K562 (cell line): ENCODE data around the gene RNF145. TPM values are rescaled to one million over a fixed set of nuclear protein-coding genes. Genes with fewer than 3 reads are reported as not detected.

Experiments used
- ASH1L ChIP-seq: fragments of 450-650 bp; IDR thresholded peaks from 2 replicates; pipeline ENCODE4 v1.6.1; 2018; ENCODE audit warnings: borderline replicate concordance, mild to moderate bottlenecking, low read depth; ENCODE audit not compliant: partially characterized antibody
- CBX1 ChIP-seq: sonication (generic); IDR thresholded peaks from 2 replicates; pipeline ENCODE4 v1.6.1; 2016; ENCODE audit warnings: antibody characterized with exemption, low read depth, mild to moderate bottlenecking
- CHD1 ChIP-seq: fragments of 200-600 bp; sonication (generic); IDR thresholded peaks from one replicate; pipeline ENCODE4 v1.6.1; 2012; ENCODE audit warnings: mild to moderate bottlenecking, moderate library complexity, low read length, inconsistent platforms
- CREB5 ChIP-seq: fragments of 250-450 bp; sonication (Bioruptor Pico); IDR thresholded peaks from 2 replicates; pipeline ENCODE4 v1.5.0; 2020; ENCODE audit warnings: mild to moderate bottlenecking
- FOXA1 ChIP-seq: fragments of 450-650 bp; IDR thresholded peaks from 2 replicates; pipeline ENCODE4 v1.6.1; 2016; ENCODE audit warnings: mild to moderate bottlenecking, borderline replicate concordance
- FOXM1 ChIP-seq, 2 experiments: fragments of 450-650 bp in 1 of 2; sonication (generic) in 1 of 2; formaldehyde crosslinking in 1 of 2; IDR thresholded peaks; 2 replicates each; pipeline versions ENCODE4 v1.6.1 to v1.9.0; 2017 to 2022; ENCODE audit warnings: low read depth in 2 of 2, mild to moderate bottlenecking in 2 of 2, missing genetic modification reagents in 1 of 2, moderate library complexity in 1 of 2
- KAT2B ChIP-seq: IDR thresholded peaks from one replicate; pipeline ENCODE4 v1.6.1; 2012; ENCODE audit warnings: low read depth, mild to moderate bottlenecking, control low read depth, inconsistent platforms, low read length, moderate library complexity
- LEF1 ChIP-seq: fragments of 450-650 bp; IDR thresholded peaks from 2 replicates; pipeline ENCODE4 v1.6.1; 2016; ENCODE audit warnings: mild to moderate bottlenecking
- MAFG ChIP-seq: fragments of 450-650 bp; conservative IDR thresholded peaks from 2 replicates; pipeline ENCODE4 v1.6.1; 2016; ENCODE audit warnings: missing genetic modification characterization, missing compliant biosample characterization
- MTF1 ChIP-seq: fragments of 250-450 bp; sonication (Bioruptor Pico); IDR thresholded peaks from 2 replicates; pipeline ENCODE4 v1.9.0; 2021; ENCODE audit warnings: moderate library complexity, mild to moderate bottlenecking, inconsistent platforms, borderline replicate concordance
- MYNN ChIP-seq, 2 experiments: sonication (generic); formaldehyde crosslinking in 1 of 2; IDR thresholded peaks; 2 replicates each; pipeline versions ENCODE4 v1.5.0 to v1.6.1; 2016 to 2020; ENCODE audit warnings: antibody characterized with exemption in 1 of 2, missing genetic modification reagents in 1 of 2
- NR3C1 ChIP-seq: sonication (generic); formaldehyde crosslinking; IDR thresholded peaks from 2 replicates; pipeline ENCODE4 v1.8.1; 2022; ENCODE audit warnings: missing genetic modification reagents
- POLR2A ChIP-seq: fragments of 450-650 bp; conservative IDR thresholded peaks from 2 replicates; pipeline ENCODE4 v1.6.1; 2016
- RBM22 ChIP-seq: fragments of 200-400 bp; formaldehyde crosslinking; IDR thresholded peaks from 2 replicates; pipeline ENCODE4 v1.6.1; 2018; ENCODE audit warnings: low read length, low read depth; ENCODE audit not compliant: poor library complexity, severe bottlenecking
- SMARCC2 ChIP-seq: fragments of 450-650 bp; IDR thresholded peaks from 2 replicates; pipeline ENCODE4 v1.6.1; 2017; ENCODE audit warnings: antibody characterized with exemption, moderate library complexity, mild to moderate bottlenecking, low read depth
- ZBTB1 ChIP-seq: sonication (generic); formaldehyde crosslinking; IDR thresholded peaks from 2 replicates; pipeline ENCODE4 v1.8.1; 2023; ENCODE audit warnings: missing genetic modification reagents, low read depth, mild to moderate bottlenecking, borderline replicate concordance
- ZBTB49 ChIP-seq: sonication (generic); formaldehyde crosslinking; IDR thresholded peaks from 2 replicates; pipeline ENCODE4 v1.8.0; 2022; ENCODE audit warnings: missing genetic modification reagents, mild to moderate bottlenecking, borderline replicate concordance
- ZFP1 ChIP-seq: fragments of 450-650 bp; formaldehyde crosslinking; IDR thresholded peaks from 2 replicates; pipeline ENCODE4 v1.4.0; 2020; ENCODE audit warnings: mild to moderate bottlenecking, mixed read lengths
- ZFPM2 ChIP-seq: fragments of 250-450 bp; sonication (Bioruptor Pico); IDR thresholded peaks from 2 replicates; pipeline ENCODE4 v1.5.1; 2022; ENCODE audit warnings: mild to moderate bottlenecking
- ZKSCAN3 ChIP-seq: fragments of 250-450 bp; sonication (Bioruptor Pico); IDR thresholded peaks from 2 replicates; pipeline ENCODE4 v1.4.0; 2020
- polyA plus RNA-seq, 8 experiments: library from polyadenylated mRNA; depleted of rRNA in 4 of 8; stranded (reverse) in 5 of 8; unstranded in 3 of 8; fragments of >200 nt; fragmentation: Nextera tagmentation in 2 of 8; fragmentation: Illumina TruSeq in 1 of 8; extraction: Ambion mirVana in 2 of 8; extraction: Trizol in 1 of 8; gene quantifications; 2 replicates each; pipeline versions ENCODE4 v1.2.1 to v1.2.3, GENCODE V29; 2011 to 2014; ENCODE audit warnings: inconsistent platforms in 1 of 8, missing spikeins in 1 of 8
- total RNA-seq, 7 experiments: library from RNA; depleted of rRNA in 6 of 7; stranded (reverse); fragments of >200 nt in 6 of 7; fragmentation: Illumina TruSeq in 2 of 7; extraction: Trizol in 2 of 7; gene quantifications; 2 replicates each; pipeline versions ENCODE4 v1.2.1 to v1.2.3, GENCODE V29; 2011 to 2021; ENCODE audit warnings: low replicate concordance in 1 of 7
- TF ChIP-seq, protein P1 (sequence below): fragments of 450-650 bp; IDR thresholded peaks from 2 replicates; pipeline ENCODE4 v1.7.0; 2016; ENCODE audit warnings: borderline replicate concordance
- TF ChIP-seq, protein P2 (sequence below): fragments of 450-650 bp; formaldehyde crosslinking; IDR thresholded peaks from 2 replicates; pipeline ENCODE4 v1.4.0; 2020; ENCODE audit warnings: mild to moderate bottlenecking, moderate library complexity

RNF145 gene
- total and polyA plus RNA-seq, 9 of the 15 experiments (the other 6 are each of a cell fraction or from before 2014, with no cell fraction given): 13.6 to 40.7 (median 25.4) TPM

DNA sequence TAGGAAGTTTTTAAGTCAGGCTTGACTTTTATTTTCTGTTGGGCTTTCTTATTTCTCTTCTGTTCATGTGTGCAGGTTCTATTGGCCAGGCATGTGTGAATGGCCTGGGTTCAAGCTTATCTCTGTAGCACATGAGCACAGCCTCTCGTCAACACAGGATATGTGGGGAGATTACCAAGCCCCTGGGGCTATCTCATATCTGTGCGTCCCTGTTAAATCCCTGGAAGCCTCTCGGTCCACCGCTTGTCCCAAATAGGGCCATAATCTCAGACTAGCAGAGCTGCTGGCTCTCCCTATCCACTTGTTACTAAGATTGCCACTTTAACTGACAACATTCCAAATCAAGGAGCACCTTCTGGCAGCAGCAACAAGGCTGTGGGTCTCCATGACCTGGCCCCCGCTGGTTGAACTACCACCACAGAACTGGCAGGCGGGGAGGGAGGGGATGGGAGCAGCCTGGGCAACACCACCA, 81.2 kb downstream of the RNF145 start (continued):
- TF ChIP-seq ZBTB49 (CRISPR knock-in tag): no peak
- TF ChIP-seq ZFPM2 (CRISPR knock-in tag): no peak
- peak; percentile 75 for TF ChIP-seq SMARCC2
- no peak for TF ChIP-seq ZKSCAN3 (CRISPR knock-in tag)
- TF ChIP-seq CBX1: no peak
- peak; percentile 53 for TF ChIP-seq LEF1
- TF ChIP-seq KAT2B: no peak
- TF ChIP-seq CREB5 (CRISPR knock-in tag): no peak
- TF ChIP-seq CHD1: no peak
- TF ChIP-seq POLR2A: no peak
- TF ChIP-seq FOXA1: no peak
- no peak for TF ChIP-seq MTF1 (CRISPR knock-in tag)
- no peak for TF ChIP-seq RBM22
- no peak for TF ChIP-seq ZBTB1
- no peak for TF ChIP-seq NR3C1 (CRISPR knock-in tag)
- TF ChIP-seq FOXM1 (IDR thresholded peaks at IDR 0.05; ENCODE audit: low read depth): peak; percentile 93
- TF ChIP-seq FOXM1 (CRISPR knock-in tag; IDR thresholded peaks at IDR 0.05; ENCODE audit: low read depth): no peak
- no peak for TF ChIP-seq ASH1L
- TF ChIP-seq, protein P1, sequence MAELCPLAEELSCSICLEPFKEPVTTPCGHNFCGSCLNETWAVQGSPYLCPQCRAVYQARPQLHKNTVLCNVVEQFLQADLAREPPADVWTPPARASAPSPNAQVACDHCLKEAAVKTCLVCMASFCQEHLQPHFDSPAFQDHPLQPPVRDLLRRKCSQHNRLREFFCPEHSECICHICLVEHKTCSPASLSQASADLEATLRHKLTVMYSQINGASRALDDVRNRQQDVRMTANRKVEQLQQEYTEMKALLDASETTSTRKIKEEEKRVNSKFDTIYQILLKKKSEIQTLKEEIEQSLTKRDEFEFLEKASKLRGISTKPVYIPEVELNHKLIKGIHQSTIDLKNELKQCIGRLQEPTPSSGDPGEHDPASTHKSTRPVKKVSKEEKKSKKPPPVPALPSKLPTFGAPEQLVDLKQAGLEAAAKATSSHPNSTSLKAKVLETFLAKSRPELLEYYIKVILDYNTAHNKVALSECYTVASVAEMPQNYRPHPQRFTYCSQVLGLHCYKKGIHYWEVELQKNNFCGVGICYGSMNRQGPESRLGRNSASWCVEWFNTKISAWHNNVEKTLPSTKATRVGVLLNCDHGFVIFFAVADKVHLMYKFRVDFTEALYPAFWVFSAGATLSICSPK: no peak
- no peak for TF ChIP-seq ZFP1 (CRISPR knock-in tag)
- 0 out of 2 replicates have a peak, but pooled peaks have one; percentile 53 for TF ChIP-seq MYNN (IDR thresholded peaks at IDR 0.05)
- no peak for TF ChIP-seq MYNN (CRISPR knock-in tag; IDR thresholded peaks at IDR 0.05)
- TF ChIP-seq, protein P2, sequence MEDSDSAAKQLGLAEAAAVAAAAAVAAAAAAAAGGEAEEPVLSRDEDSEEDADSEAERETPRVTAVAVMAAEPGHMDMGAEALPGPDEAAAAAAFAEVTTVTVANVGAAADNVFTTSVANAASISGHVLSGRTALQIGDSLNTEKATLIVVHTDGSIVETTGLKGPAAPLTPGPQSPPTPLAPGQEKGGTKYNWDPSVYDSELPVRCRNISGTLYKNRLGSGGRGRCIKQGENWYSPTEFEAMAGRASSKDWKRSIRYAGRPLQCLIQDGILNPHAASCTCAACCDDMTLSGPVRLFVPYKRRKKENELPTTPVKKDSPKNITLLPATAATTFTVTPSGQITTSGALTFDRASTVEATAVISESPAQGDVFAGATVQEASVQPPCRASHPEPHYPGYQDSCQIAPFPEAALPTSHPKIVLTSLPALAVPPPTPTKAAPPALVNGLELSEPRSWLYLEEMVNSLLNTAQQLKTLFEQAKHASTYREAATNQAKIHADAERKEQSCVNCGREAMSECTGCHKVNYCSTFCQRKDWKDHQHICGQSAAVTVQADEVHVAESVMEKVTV (CRISPR knock-in tag): no peak
- no peak for TF ChIP-seq MAFG (tag)
